SK-N-SH treated with all-trans-retinoic acid at 6 μM for 48 hours (cell line): Measurements from ENCODE around the gene CREB3L2.

ENCODE experiments used
- ATAC-seq: fragments of 200-7000 bp; cut with Tn5 transposase; 3 replicates; pipeline ENCODE4 v1.9.1; 2020; ENCODE audit warnings: mild to moderate bottlenecking, moderate library complexity
- ARNTL ChIP-seq: fragments of 450-650 bp; formaldehyde crosslinking; IDR thresholded peaks from 2 replicates; pipeline ENCODE4 v1.5.0; 2020; ENCODE audit warnings: low read depth, mild to moderate bottlenecking, moderate library complexity, borderline replicate concordance
- BACH2 ChIP-seq: fragments of 250-450 bp; sonication (Bioruptor Pico); IDR thresholded peaks from 2 replicates; pipeline ENCODE4 v1.9.0; 2021; ENCODE audit warnings: mild to moderate bottlenecking, borderline replicate concordance
- CREB5 ChIP-seq: fragments of 250-450 bp; sonication (Bioruptor Pico); IDR thresholded peaks from 2 replicates; pipeline ENCODE4 v1.5.1; 2020; ENCODE audit warnings: low read depth, mild to moderate bottlenecking, moderate library complexity
- CSDC2 ChIP-seq: fragments of 250-450 bp; sonication (Bioruptor Pico); IDR thresholded peaks from 2 replicates; pipeline ENCODE4 v1.5.0; 2020; ENCODE audit warnings: mild to moderate bottlenecking, moderate library complexity
- CSRNP3 ChIP-seq: fragments of 250-450 bp; sonication (Bioruptor Pico); IDR thresholded peaks from 2 replicates; pipeline ENCODE4 v1.5.1; 2021; ENCODE audit warnings: mild to moderate bottlenecking, moderate library complexity
- ESRRG ChIP-seq: fragments of 250-450 bp; sonication (Bioruptor Pico); IDR thresholded peaks from 2 replicates; pipeline ENCODE4 v1.6.1; 2021; ENCODE audit warnings: mild to moderate bottlenecking
- GLIS3 ChIP-seq: fragments of 250-450 bp; sonication (Bioruptor Pico); IDR thresholded peaks from 2 replicates; pipeline ENCODE4 v1.5.0; 2020; ENCODE audit warnings: mild to moderate bottlenecking, moderate library complexity
- ISL1 ChIP-seq: fragments of 250-450 bp; sonication (Bioruptor Pico); IDR thresholded peaks from 2 replicates; pipeline ENCODE4 v2.1.2; 2022; ENCODE audit warnings: mild to moderate bottlenecking, moderate library complexity
- OSR1 ChIP-seq: fragments of 250-450 bp; sonication (Bioruptor Pico); IDR thresholded peaks from 2 replicates; pipeline ENCODE4 v1.8.0; 2022; ENCODE audit warnings: moderate library complexity, mild to moderate bottlenecking, inconsistent platforms
- PATZ1 ChIP-seq: fragments of 250-450 bp; sonication (Bioruptor Pico); IDR thresholded peaks from 2 replicates; pipeline ENCODE4 v1.8.0; 2020; ENCODE audit warnings: mild to moderate bottlenecking, moderate library complexity, borderline replicate concordance
- POU6F1 ChIP-seq: fragments of 250-450 bp; sonication (Bioruptor Pico); IDR thresholded peaks from 2 replicates; pipeline ENCODE4 v1.8.0; 2021; ENCODE audit warnings: low read depth, mild to moderate bottlenecking, moderate library complexity, borderline replicate concordance
- PPARA ChIP-seq: fragments of 250-450 bp; sonication (Bioruptor Pico); IDR thresholded peaks from 2 replicates; pipeline ENCODE4 v1.5.0; 2020; ENCODE audit warnings: mild to moderate bottlenecking, borderline replicate concordance
- RARB ChIP-seq: fragments of 250-450 bp; sonication (Bioruptor Pico); IDR thresholded peaks from 2 replicates; pipeline ENCODE4 v1.8.0; 2021; ENCODE audit warnings: mild to moderate bottlenecking, moderate library complexity
- SNAI2 ChIP-seq: fragments of 250-450 bp; sonication (Bioruptor Pico); IDR thresholded peaks from 2 replicates; pipeline ENCODE4 v1.5.0; 2020; ENCODE audit warnings: mild to moderate bottlenecking, moderate library complexity
- TCF4 ChIP-seq: fragments of 250-450 bp; sonication (Bioruptor Pico); IDR thresholded peaks from 2 replicates; pipeline ENCODE4 v1.8.0; 2021; ENCODE audit warnings: mild to moderate bottlenecking, moderate library complexity, borderline replicate concordance
- TOX ChIP-seq: fragments of 250-450 bp; sonication (Bioruptor Pico); IDR thresholded peaks from 2 replicates; pipeline ENCODE4 v1.8.0; 2021; ENCODE audit warnings: mild to moderate bottlenecking, moderate library complexity, borderline replicate concordance
- TSHZ2 ChIP-seq: fragments of 250-450 bp; sonication (Bioruptor Pico); IDR thresholded peaks from 2 replicates; pipeline ENCODE4 v1.5.0; 2020; ENCODE audit warnings: mild to moderate bottlenecking, moderate library complexity
- ZC3H10 ChIP-seq: fragments of 250-450 bp; sonication (Bioruptor Pico); IDR thresholded peaks from 2 replicates; pipeline ENCODE4 v1.5.1; 2021; ENCODE audit warnings: mild to moderate bottlenecking, moderate library complexity
- ZFP3 ChIP-seq: fragments of 250-450 bp; sonication (Bioruptor Pico); IDR thresholded peaks from 2 replicates; pipeline ENCODE4 v1.5.0; 2020; ENCODE audit warnings: mild to moderate bottlenecking, moderate library complexity
- ZFP30 ChIP-seq: fragments of 450-650 bp; formaldehyde crosslinking; IDR thresholded peaks from 2 replicates; pipeline ENCODE4 v1.5.0; 2022; ENCODE audit warnings: mild to moderate bottlenecking, moderate library complexity
- ZNF565 ChIP-seq: fragments of 450-650 bp; formaldehyde crosslinking; conservative IDR thresholded peaks from 2 replicates; pipeline ENCODE4 v1.5.0; 2020; ENCODE audit warnings: low read depth, mild to moderate bottlenecking, moderate library complexity
- ZNF70 ChIP-seq: fragments of 450-650 bp; formaldehyde crosslinking; IDR thresholded peaks from 2 replicates; pipeline ENCODE4 v1.5.0; 2020; ENCODE audit warnings: mild to moderate bottlenecking, moderate library complexity
- ZNF8 ChIP-seq: fragments of 450-650 bp; formaldehyde crosslinking; IDR thresholded peaks from 2 replicates; pipeline ENCODE4 v1.5.0; 2020; ENCODE audit warnings: mild to moderate bottlenecking, moderate library complexity

Gene CREB3L2

GRCh38 chr7:137962875-137963507, 38.9 kb downstream of the CREB3L2 start:
- no peak for ATAC-seq
- no peak for TF ChIP-seq GLIS3 (CRISPR knock-in tag)
- no peak for TF ChIP-seq ARNTL (CRISPR knock-in tag)
- no peak for TF ChIP-seq ZC3H10
- TF ChIP-seq ZFP30 (CRISPR knock-in tag) = no peak
- TF ChIP-seq CREB5 (CRISPR knock-in tag) = no peak
- no peak for TF ChIP-seq PPARA (CRISPR knock-in tag)
- TF ChIP-seq ZNF70 (CRISPR knock-in tag) = no peak
- no peak for TF ChIP-seq ESRRG (CRISPR knock-in tag)
- no peak for TF ChIP-seq BACH2
- TF ChIP-seq POU6F1 (CRISPR knock-in tag) = no peak
- no peak for TF ChIP-seq ZFP3 (CRISPR knock-in tag)
- TF ChIP-seq SNAI2 (CRISPR knock-in tag) = no peak
- no peak for TF ChIP-seq ZNF565 (CRISPR knock-in tag)
- TF ChIP-seq, all 23 proteins: peak for 0

GRCh38 chr7:137962491-137962874, 39.4 kb downstream of the CREB3L2 start:
- TF ChIP-seq ZFP3 (CRISPR knock-in tag) = no peak
- no peak for TF ChIP-seq BACH2
- no peak for TF ChIP-seq CSDC2
- TF ChIP-seq ISL1 (CRISPR knock-in tag) = no peak
- no peak for TF ChIP-seq ZNF565 (CRISPR knock-in tag)
- no peak for TF ChIP-seq SNAI2 (CRISPR knock-in tag)
- no peak for TF ChIP-seq PATZ1
- TF ChIP-seq POU6F1 (CRISPR knock-in tag) = no peak
- no peak for TF ChIP-seq OSR1 (CRISPR knock-in tag)
- TF ChIP-seq GLIS3 (CRISPR knock-in tag) = no peak
- no peak for TF ChIP-seq TCF4 (CRISPR knock-in tag)
- TF ChIP-seq TSHZ2 (CRISPR knock-in tag) = no peak
- no peak for TF ChIP-seq ZNF8 (CRISPR knock-in tag)
- TF ChIP-seq RARB (CRISPR knock-in tag) = no peak
- TF ChIP-seq ESRRG (CRISPR knock-in tag) = no peak
- no peak for TF ChIP-seq ZNF70 (CRISPR knock-in tag)
- TF ChIP-seq CSRNP3 (CRISPR knock-in tag) = no peak
- TF ChIP-seq CREB5 (CRISPR knock-in tag) = no peak
- no peak for TF ChIP-seq TOX (CRISPR knock-in tag)
- TF ChIP-seq ARNTL (CRISPR knock-in tag) = no peak
- ATAC-seq = no peak
